Osteocyte (in vitro differentiated cells): ENCODE data around the gene PXMP4. TPM values are rescaled to one million over a fixed set of nuclear protein-coding genes. Genes with fewer than 3 reads are reported as not detected.

Experiments
- DNase-seq: peaks from one replicate; pipeline ENCODE4 v3.0.0; 2021; ENCODE audit warnings: mixed read lengths; ENCODE audit not compliant: unreplicated experiment; ENCODE audit errors: extremely low spot score
- H3K27ac Mint-ChIP-seq: one replicate; pipeline ENCODE4 v1.8.0; 2021; ENCODE audit warnings: mild to moderate bottlenecking, mixed read lengths; ENCODE audit not compliant: unreplicated experiment
- H3K27me3 Mint-ChIP-seq: one replicate; pipeline ENCODE4 v1.8.0; 2021; ENCODE audit warnings: mixed read lengths; ENCODE audit not compliant: unreplicated experiment
- H3K36me3 Mint-ChIP-seq: one replicate; pipeline ENCODE4 v1.8.0; 2021; ENCODE audit warnings: mixed read lengths; ENCODE audit not compliant: unreplicated experiment
- H3K4me1 Mint-ChIP-seq: one replicate; pipeline ENCODE4 v1.8.0; 2021; ENCODE audit warnings: mixed read lengths; ENCODE audit not compliant: unreplicated experiment
- H3K4me3 Mint-ChIP-seq: one replicate; pipeline ENCODE4 v1.8.0; 2021; ENCODE audit warnings: mild to moderate bottlenecking, moderate library complexity, mixed read lengths; ENCODE audit not compliant: unreplicated experiment
- H3K9me3 Mint-ChIP-seq: one replicate; pipeline ENCODE4 v1.8.0; 2021; ENCODE audit warnings: mixed read lengths; ENCODE audit not compliant: unreplicated experiment
- CTCF ChIP-seq: fragments of 200-600 bp; sonication (generic); IDR thresholded peaks from 2 replicates; pipeline ENCODE4 v1.5.0; 2021; ENCODE audit warnings: antibody characterized with exemption, mild to moderate bottlenecking, moderate library complexity
- total RNA-seq: library from RNA; stranded (reverse); gene quantifications from 2 replicates; pipeline ENCODE4 v1.2.1, GENCODE V29; 2021

Gene PXMP4
- total RNA-seq, 1 donor from 2014 or later = 3.4 TPM

GRCh38 chr20:33744181-33744580, 24.1 kb upstream of the PXMP4 start:
- no peak overlapping the region for H3K4me3 Mint-ChIP-seq
- peaks cover 3% of the 10 kb centered on the region for H3K4me1 Mint-ChIP-seq
- no peak overlapping the region for H3K27ac Mint-ChIP-seq
- no peaks in the 10 kb centered on the region for H3K27me3 Mint-ChIP-seq
- H3K9me3 Mint-ChIP-seq = no peaks in the 10 kb centered on the region
- peaks cover 7% of the 10 kb centered on the region for H3K36me3 Mint-ChIP-seq
- TF ChIP-seq CTCF = no peak
- no peak for DNase-seq

GRCh38 chr20:33740189-33740588, 20.1 kb upstream of the PXMP4 start:
- no peak for TF ChIP-seq CTCF
- Mint-ChIP-seq H3K27ac (no peak overlapping the region), H3K27me3 (no peaks in the 10 kb centered on the region), H3K4me1 (peaks cover 3% of the 10 kb centered on the region), H3K4me3 (no peak overlapping the region), H3K36me3 (peaks cover 10% of the 10 kb centered on the region), H3K9me3 (peaks cover 13% of the 10 kb centered on the region)
- no peak for DNase-seq

GRCh38 chr20:33739493-33739892, 19.4 kb upstream of the PXMP4 start:
- Mint-ChIP-seq H3K27me3 (no peaks in the 10 kb centered on the region), H3K4me3 (no peak overlapping the region), H3K4me1 (peaks cover 4% of the 10 kb centered on the region), H3K9me3 (peaks cover 13% of the 10 kb centered on the region), H3K36me3 (peaks cover 9% of the 10 kb centered on the region), H3K27ac (no peak overlapping the region)
- TF ChIP-seq CTCF = no peak
- DNase-seq = no peak

DNA sequence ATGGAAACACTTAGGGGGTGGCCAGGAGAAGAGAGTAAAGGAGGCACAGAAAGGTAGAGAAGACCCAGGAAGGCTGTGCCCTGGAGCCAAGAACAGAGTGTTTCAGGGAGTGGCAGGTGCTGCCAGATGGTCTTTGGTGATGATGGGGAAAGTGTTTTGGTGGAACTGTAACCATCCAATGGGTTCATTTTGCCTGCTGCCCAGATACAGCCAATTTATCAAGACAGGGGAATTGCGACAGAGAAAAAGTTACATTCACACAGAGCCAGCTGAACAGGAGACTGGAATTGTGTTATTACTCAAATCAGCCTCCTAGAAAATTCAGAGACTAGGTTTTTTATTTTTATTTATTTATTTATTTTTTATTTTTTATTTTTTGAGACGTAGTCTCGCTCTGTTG, 16.9 kb upstream of the PXMP4 start:
- no peak overlapping the region for H3K27ac Mint-ChIP-seq
- H3K36me3 Mint-ChIP-seq = peaks cover 9% of the 10 kb centered on the region
- no peak overlapping the region for H3K4me3 Mint-ChIP-seq

More for the DNA sequence above, 16.9 kb upstream of the PXMP4 start:
- TF ChIP-seq CTCF = no peak
- Mint-ChIP-seq H3K9me3 (peaks cover 13% of the 10 kb centered on the region), H3K4me1 (peaks cover 25% of the 10 kb centered on the region), H3K27me3 (no peaks in the 10 kb centered on the region)
- no peak for DNase-seq
